Measurements from ENCODE around the gene ALDOC.

Gene ALDOC

DNA sequence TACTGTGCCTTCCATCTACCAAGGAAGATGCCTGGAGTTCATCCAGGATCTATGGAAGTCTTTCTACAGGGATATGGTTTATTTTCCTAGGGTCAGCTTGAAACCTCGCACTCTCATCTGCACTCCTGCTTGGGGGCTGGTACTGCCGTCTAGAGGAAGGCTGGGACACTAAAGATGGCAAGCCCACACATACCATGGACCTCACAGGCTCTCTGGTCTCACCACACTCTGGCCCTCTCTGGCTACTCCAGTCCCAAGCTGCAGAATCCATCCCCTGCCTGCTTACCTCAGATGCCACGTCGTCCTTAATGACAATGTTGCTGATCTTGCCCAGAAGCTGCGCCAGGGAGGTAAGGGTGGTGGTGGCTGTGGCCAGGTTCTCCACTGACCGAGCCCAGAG, 22.1 kb downstream of the ALDOC start:
- no peaks in the 10 kb centered on the region for H3K9me2 ChIP-seq (ENCODE audit: low read depth, low read length)
- no peaks in the 10 kb centered on the region for H3K27me3 ChIP-seq (ENCODE audit: insufficient read depth, low read length)
- H3K9me3 ChIP-seq (ENCODE audit: low read length) = no peaks in the 10 kb centered on the region
- no peak overlapping the region for H3K9ac ChIP-seq (ENCODE audit: low read length)
- no peak overlapping the region for H3K4me3 ChIP-seq (ENCODE audit: low read depth, low read length, poor library complexity, severe bottlenecking)
- no peak overlapping the region for H3K27ac ChIP-seq (ENCODE audit: low read depth, low read length, poor library complexity, severe bottlenecking)
- H3F3A ChIP-seq (ENCODE audit: insufficient read depth, low read length) = no peaks in the 10 kb centered on the region
- H3K4me2 ChIP-seq (ENCODE audit: low read length) = no peak overlapping the region
- no peaks in the 10 kb centered on the region for H4K20me1 ChIP-seq (ENCODE audit: insufficient read depth, low read length)
- peaks cover 51% of the 10 kb centered on the region for H3K36me3 ChIP-seq (ENCODE audit: insufficient read depth, low read length)
- no peaks in the 10 kb centered on the region for H3K79me2 ChIP-seq (ENCODE audit: insufficient read depth, low read length)
- TF ChIP-seq, protein P1, sequence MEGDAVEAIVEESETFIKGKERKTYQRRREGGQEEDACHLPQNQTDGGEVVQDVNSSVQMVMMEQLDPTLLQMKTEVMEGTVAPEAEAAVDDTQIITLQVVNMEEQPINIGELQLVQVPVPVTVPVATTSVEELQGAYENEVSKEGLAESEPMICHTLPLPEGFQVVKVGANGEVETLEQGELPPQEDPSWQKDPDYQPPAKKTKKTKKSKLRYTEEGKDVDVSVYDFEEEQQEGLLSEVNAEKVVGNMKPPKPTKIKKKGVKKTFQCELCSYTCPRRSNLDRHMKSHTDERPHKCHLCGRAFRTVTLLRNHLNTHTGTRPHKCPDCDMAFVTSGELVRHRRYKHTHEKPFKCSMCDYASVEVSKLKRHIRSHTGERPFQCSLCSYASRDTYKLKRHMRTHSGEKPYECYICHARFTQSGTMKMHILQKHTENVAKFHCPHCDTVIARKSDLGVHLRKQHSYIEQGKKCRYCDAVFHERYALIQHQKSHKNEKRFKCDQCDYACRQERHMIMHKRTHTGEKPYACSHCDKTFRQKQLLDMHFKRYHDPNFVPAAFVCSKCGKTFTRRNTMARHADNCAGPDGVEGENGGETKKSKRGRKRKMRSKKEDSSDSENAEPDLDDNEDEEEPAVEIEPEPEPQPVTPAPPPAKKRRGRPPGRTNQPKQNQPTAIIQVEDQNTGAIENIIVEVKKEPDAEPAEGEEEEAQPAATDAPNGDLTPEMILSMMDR (IDR thresholded peaks at IDR 0.05; ENCODE audit: low read length) = no peak; the same call in 1 of the 2 replicates
- no peak for TF ChIP-seq EZH2 (IDR thresholded peaks at IDR 0.05; ENCODE audit: borderline replicate concordance, low read length)
- H3K4me1 ChIP-seq (ENCODE audit: insufficient read depth, low read length, severe bottlenecking) = no peaks in the 10 kb centered on the region
- no peak overlapping the region for H2AFZ ChIP-seq (ENCODE audit: low read length)

DNA sequence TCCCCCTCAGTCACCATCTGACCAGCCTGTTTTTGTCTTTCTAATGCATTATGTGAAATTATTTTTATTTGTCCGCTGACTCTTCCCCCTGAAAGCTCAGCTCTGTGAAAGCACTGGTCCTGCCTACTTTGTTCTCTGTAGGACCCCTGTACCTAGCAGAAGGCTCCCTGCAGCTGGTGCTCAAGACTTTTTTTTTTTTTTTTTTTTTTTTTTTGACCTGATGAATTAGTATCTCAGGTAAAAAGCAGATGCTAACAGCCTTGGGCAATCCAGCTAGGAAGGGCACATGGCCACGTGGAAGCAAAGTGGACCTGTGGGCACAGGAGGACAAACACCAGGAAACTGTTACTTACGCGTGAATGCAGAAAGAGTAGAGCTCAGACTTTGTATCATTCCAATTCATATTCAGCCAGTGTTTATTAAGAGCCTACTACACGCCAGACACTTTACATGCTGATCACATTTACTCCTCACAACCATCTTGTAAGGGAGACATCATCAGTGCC, 23.6 kb downstream of the ALDOC start:
- Histone ChIP-seq H3K27me3 (ENCODE audit: insufficient read depth, low read length) (no peaks in the 10 kb centered on the region), H3K4me2 (ENCODE audit: low read length) (peak overlapping the region; percentile 75; the same call in 1 of the 2 replicates), H3F3A (ENCODE audit: insufficient read depth, low read length) (no peaks in the 10 kb centered on the region), H3K27ac (ENCODE audit: low read depth, low read length, poor library complexity, severe bottlenecking) (no peak overlapping the region), H3K4me3 (ENCODE audit: low read depth, low read length, poor library complexity, severe bottlenecking) (peak overlapping the region; percentile 65), H3K9ac (ENCODE audit: low read length) (no peak overlapping the region), H3K9me3 (ENCODE audit: low read length) (no peaks in the 10 kb centered on the region), H3K36me3 (ENCODE audit: insufficient read depth, low read length) (peaks cover 41% of the 10 kb centered on the region), H4K20me1 (ENCODE audit: insufficient read depth, low read length) (no peaks in the 10 kb centered on the region), H2AFZ (ENCODE audit: low read length) (no peak overlapping the region), H3K4me1 (ENCODE audit: insufficient read depth, low read length, severe bottlenecking) (peaks cover 5% of the 10 kb centered on the region), H3K9me2 (ENCODE audit: low read depth, low read length) (no peaks in the 10 kb centered on the region), H3K79me2 (ENCODE audit: insufficient read depth, low read length) (no peaks in the 10 kb centered on the region)
- TF ChIP-seq, protein P1 (IDR thresholded peaks at IDR 0.05; ENCODE audit: low read length) = no peak
- TF ChIP-seq EZH2 (IDR thresholded peaks at IDR 0.05; ENCODE audit: borderline replicate concordance, low read length) = no peak

DNA sequence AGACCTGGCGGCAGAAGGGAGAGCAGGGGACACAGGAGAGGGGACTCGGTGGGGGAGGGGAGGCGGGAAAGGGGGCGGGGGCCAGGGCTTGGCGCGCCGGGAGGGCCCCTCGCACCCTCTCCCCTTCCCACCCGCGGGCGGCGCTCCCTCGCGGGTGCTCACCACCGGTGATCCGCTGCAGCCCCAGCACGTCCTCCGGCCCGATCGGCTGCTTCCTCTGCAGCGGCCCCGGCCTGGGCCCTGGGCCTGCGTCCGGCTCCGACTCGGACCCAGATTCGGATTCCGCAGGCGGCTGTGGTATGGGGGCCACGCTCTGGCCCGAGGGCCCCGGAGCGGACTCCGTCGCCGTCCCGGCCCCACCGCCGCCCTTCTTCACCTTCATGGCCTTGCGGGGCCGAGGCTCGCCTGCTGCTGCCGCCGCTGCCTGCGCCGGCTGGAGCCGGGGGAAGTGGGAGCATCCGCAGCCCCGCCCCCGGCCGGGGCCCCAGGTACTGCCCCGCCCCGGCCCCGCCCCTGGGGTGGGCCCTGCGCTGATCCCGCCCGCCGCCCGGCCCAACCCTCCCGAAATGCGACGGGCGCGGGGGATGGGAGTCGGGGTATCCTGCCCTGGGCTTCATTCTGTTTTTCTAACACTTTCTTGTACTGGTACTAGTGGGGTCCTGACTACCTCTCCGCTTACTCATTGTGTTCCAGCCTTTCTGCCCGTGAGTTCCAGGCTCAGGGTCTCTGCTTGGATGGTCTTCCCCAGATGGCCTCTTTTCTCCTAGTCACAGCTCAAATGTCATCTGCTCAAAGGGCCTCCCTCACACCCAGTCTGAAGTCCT, 24.3 kb downstream of the ALDOC start, which contains the start of gene UNC119:
TSS of gene UNC119 (minus strand) at position 449 of the 824 bp plus-strand sequence. CDS start at position 382, 67 bp downstream.
- peak within 1 kb of the TSS; percentile 65 for H3K4me3 ChIP-seq (ENCODE audit: low read depth, low read length, poor library complexity, severe bottlenecking)
- no peak within 1 kb of the TSS for H3K27ac ChIP-seq (ENCODE audit: low read depth, low read length, poor library complexity, severe bottlenecking)

More for the DNA sequence above, 24.3 kb downstream of the ALDOC start, which contains the start of gene UNC119:
- Histone ChIP-seq H3K9me2 (ENCODE audit: low read depth, low read length) (no peaks in the 10 kb centered on the region), H4K20me1 (ENCODE audit: insufficient read depth, low read length) (no peaks in the 10 kb centered on the region), H3F3A (ENCODE audit: insufficient read depth, low read length) (no peaks in the 10 kb centered on the region), H3K9me3 (ENCODE audit: low read length) (no peaks in the 10 kb centered on the region), H3K36me3 (ENCODE audit: insufficient read depth, low read length) (peaks cover 34% of the 10 kb centered on the region), H3K4me2 (ENCODE audit: low read length) (peak within 1 kb of the TSS; percentile 75), H3K79me2 (ENCODE audit: insufficient read depth, low read length) (no peaks in the 10 kb centered on the region), H3K27me3 (ENCODE audit: insufficient read depth, low read length) (no peaks in the 10 kb centered on the region), H3K4me1 (ENCODE audit: insufficient read depth, low read length, severe bottlenecking) (peaks cover 12% of the 10 kb centered on the region), H3K9ac (ENCODE audit: low read length) (peak within 1 kb of the TSS; percentile 59), H2AFZ (ENCODE audit: low read length) (no peak within 1 kb of the TSS)
- TF ChIP-seq EZH2 (IDR thresholded peaks at IDR 0.05; ENCODE audit: borderline replicate concordance, low read length) = no peak
- TF ChIP-seq, protein P1 (IDR thresholded peaks at IDR 0.05; ENCODE audit: low read length) = no peak
